Measurements from ENCODE around the gene CAMKMT.

GRCh38 chr2:44817256-44817655 is 455.5 kb downstream of the CAMKMT start:
- TF ChIP-seq, protein P1, sequence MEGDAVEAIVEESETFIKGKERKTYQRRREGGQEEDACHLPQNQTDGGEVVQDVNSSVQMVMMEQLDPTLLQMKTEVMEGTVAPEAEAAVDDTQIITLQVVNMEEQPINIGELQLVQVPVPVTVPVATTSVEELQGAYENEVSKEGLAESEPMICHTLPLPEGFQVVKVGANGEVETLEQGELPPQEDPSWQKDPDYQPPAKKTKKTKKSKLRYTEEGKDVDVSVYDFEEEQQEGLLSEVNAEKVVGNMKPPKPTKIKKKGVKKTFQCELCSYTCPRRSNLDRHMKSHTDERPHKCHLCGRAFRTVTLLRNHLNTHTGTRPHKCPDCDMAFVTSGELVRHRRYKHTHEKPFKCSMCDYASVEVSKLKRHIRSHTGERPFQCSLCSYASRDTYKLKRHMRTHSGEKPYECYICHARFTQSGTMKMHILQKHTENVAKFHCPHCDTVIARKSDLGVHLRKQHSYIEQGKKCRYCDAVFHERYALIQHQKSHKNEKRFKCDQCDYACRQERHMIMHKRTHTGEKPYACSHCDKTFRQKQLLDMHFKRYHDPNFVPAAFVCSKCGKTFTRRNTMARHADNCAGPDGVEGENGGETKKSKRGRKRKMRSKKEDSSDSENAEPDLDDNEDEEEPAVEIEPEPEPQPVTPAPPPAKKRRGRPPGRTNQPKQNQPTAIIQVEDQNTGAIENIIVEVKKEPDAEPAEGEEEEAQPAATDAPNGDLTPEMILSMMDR (IDR thresholded peaks at IDR 0.05 in 8 of 11, conservative IDR thresholded peaks at IDR 0.05 in 3 of 11), result no peak
- no peak for TF ChIP-seq POLR2AphosphoS5 (IDR thresholded peaks at IDR 0.05)
- no peak for TF ChIP-seq POLR2A (IDR thresholded peaks at IDR 0.05)

All from spleen (tissue), 7 donors.